ENCODE data around the gene PCDHB14. TPM values are rescaled to one million over a fixed set of nuclear protein-coding genes. Genes with fewer than 3 reads are reported as not detected.
"Not testable (repeated sequence)": the region's sequence is repeated elsewhere in the genome, so short reads cannot be mapped to it uniquely, and the experiment has no call there.

The PCDHB14 gene
- 7.2 and 7.4 TPM in 2 replicates for total RNA-seq (ENCODE audit: low replicate concordance)

DNA sequence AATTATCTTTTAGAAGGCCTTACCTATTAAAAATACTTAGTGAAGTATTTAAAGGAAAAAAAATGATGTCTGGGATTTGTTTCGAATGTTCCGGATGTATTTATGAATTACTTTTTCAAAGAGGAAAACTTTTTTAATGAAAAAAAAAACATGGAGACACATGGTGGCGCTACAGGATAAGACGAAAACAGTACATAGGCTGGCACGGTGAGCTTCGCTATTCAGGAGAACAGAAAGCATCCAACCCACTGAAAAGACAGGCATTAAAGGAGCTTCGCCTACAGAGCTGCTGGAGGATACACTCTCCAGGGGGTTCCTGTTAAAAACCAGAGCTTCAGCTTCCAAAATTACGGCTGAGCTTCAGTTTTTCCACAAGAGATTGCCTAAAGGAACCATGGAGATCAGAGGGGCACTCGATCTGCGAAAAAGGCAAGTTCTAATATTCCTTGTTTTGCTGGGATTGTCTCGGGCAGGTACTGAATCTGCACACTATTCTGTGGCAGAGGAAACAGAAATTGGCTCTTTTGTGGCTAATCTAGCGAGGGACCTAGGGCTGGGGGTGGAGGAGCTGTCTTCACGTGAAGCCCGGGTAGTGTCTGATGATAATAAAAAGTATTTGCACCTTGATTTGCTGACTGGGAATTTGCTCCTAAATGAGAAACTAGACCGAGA is at the start of gene PCDHB14:
Gene PCDHB14 (plus strand): TSS at position 232 of the 672 bp plus-strand sequence. CDS start 163 bp downstream, at position 395.
- H3K4me2 ChIP-seq: peak within 1 kb of the TSS; percentile 67
- peaks cover 5% of the 10 kb centered on the region for H3K4me1 Mint-ChIP-seq
- peaks cover 6% of the 10 kb centered on the region for H3K36me3 ChIP-seq
- peak within 1 kb of the TSS; percentile 39 for H3K27ac Mint-ChIP-seq
- H3K9me3 Mint-ChIP-seq: peaks cover 28% of the 10 kb centered on the region
- DNase-seq (ENCODE audit: low spot score): peak; percentile 85
- no peaks in the 10 kb centered on the region for H3F3A ChIP-seq (ENCODE audit: low read depth)
- H2AFZ ChIP-seq (replicated peaks): peak within 1 kb of the TSS; percentile 77
- no peak within 1 kb of the TSS for H3K27ac ChIP-seq
- no peaks in the 10 kb centered on the region for H3K27me3 ChIP-seq
- no peaks in the 10 kb centered on the region for H4K20me1 ChIP-seq (ENCODE audit: low read depth)
- no peaks in the 10 kb centered on the region for H3K4me1 ChIP-seq
- TF ChIP-seq EZH2phosphoT487 (IDR thresholded peaks at IDR 0.05) (no peak), EZH2 (IDR thresholded peaks at IDR 0.05) (no peak)
- TF ChIP-seq, protein P1, sequence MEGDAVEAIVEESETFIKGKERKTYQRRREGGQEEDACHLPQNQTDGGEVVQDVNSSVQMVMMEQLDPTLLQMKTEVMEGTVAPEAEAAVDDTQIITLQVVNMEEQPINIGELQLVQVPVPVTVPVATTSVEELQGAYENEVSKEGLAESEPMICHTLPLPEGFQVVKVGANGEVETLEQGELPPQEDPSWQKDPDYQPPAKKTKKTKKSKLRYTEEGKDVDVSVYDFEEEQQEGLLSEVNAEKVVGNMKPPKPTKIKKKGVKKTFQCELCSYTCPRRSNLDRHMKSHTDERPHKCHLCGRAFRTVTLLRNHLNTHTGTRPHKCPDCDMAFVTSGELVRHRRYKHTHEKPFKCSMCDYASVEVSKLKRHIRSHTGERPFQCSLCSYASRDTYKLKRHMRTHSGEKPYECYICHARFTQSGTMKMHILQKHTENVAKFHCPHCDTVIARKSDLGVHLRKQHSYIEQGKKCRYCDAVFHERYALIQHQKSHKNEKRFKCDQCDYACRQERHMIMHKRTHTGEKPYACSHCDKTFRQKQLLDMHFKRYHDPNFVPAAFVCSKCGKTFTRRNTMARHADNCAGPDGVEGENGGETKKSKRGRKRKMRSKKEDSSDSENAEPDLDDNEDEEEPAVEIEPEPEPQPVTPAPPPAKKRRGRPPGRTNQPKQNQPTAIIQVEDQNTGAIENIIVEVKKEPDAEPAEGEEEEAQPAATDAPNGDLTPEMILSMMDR (IDR thresholded peaks at IDR 0.05): peak; percentile 74
- no peaks in the 10 kb centered on the region for H3K9me3 ChIP-seq (ENCODE audit: low read depth)
- peak within 1 kb of the TSS; percentile 78 for H3K4me3 Mint-ChIP-seq
- no peaks in the 10 kb centered on the region for H3K79me2 ChIP-seq (ENCODE audit: low read depth)
- no peak within 1 kb of the TSS for H3K9ac ChIP-seq
- H3K27me3 Mint-ChIP-seq (ENCODE audit: insufficient read depth, low read depth): peaks cover 2% of the 10 kb centered on the region
- peaks cover 6% of the 10 kb centered on the region for H3K36me3 Mint-ChIP-seq
- peak within 1 kb of the TSS; percentile 39 for H3K4me3 ChIP-seq

DNA sequence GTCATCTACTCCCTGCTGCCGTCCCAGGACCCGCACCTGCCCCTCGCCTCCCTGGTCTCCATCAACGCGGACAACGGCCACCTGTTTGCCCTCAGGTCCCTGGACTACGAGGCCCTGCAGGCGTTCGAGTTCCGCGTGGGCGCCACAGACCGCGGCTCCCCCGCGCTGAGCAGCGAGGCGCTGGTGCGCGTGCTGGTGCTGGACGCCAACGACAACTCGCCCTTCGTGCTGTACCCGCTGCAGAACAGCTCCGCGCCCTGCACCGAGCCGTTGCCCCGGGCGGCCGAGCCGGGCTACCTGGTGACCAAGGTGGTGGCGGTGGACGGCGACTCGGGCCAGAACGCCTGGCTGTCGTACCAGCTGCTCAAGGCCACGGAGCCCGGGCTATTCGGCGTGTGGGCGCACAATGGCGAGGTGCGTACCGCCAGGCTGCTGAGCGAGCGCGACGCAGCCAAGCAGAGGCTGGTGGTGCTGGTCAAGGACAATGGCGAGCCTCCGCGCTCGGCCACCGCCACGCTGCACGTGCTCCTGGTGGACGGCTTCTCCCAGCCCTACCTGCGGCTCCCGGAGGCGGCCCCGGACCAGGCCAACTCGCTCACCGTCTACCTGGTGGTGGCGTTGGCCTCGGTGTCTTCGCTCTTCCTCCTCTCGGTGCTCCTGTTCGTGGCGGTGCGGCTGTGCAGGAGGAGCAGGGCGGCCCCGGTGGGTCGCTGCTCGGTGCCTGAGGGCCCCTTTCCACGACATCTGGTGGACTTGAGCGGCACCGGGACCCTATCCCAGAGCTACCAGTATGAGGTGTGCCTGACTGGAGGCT is 48.6 kb upstream of the PCDHB14 start:
- not testable (repeated sequence) for H3K36me3 Mint-ChIP-seq; DNase-seq (ENCODE audit: low spot score); H3K27ac Mint-ChIP-seq; H3K4me3 Mint-ChIP-seq; H3K9me3 ChIP-seq (ENCODE audit: low read depth); H3K79me2 ChIP-seq (ENCODE audit: low read depth); H3K9ac ChIP-seq; H2AFZ ChIP-seq (replicated peaks); H3K4me1 ChIP-seq; H3K27me3 ChIP-seq; H4K20me1 ChIP-seq (ENCODE audit: low read depth); H3K4me1 Mint-ChIP-seq; H3K27ac ChIP-seq; H3F3A ChIP-seq (ENCODE audit: low read depth); H3K4me3 ChIP-seq; H3K4me2 ChIP-seq; H3K36me3 ChIP-seq; H3K27me3 Mint-ChIP-seq (ENCODE audit: insufficient read depth, low read depth)
- peaks cover 19% of the 10 kb centered on the region for H3K9me3 Mint-ChIP-seq

DNA sequence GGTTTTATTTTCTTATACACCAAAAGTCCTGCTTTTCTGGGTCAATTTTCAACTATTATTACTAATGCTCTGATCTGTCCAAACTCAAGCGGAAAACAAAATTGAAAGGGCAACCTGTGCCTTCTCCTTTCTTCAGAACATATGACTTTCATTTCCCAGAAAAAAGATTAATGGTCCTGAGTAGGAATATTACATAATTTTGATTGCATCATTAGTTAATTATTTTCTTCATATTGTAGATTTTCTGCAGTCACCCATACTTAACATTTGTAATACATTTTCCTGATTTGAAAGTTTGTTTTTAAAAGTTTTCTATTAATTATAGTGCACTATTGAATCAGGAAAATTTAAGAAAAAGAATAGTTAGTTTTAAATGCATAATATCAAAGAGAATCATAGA is 47.2 kb upstream of the PCDHB14 start:
- H3K36me3 Mint-ChIP-seq: no peaks in the 10 kb centered on the region
- Histone ChIP-seq H3K4me1 (no peaks in the 10 kb centered on the region), H3K4me2 (no peak overlapping the region), H3K9me3 (ENCODE audit: low read depth) (no peaks in the 10 kb centered on the region), H4K20me1 (ENCODE audit: low read depth) (no peaks in the 10 kb centered on the region), H3K79me2 (ENCODE audit: low read depth) (no peaks in the 10 kb centered on the region), H3K36me3 (no peaks in the 10 kb centered on the region), H3K27ac (no peak overlapping the region), H2AFZ (replicated peaks) (no peak overlapping the region), H3K9ac (no peak overlapping the region), H3F3A (ENCODE audit: low read depth) (no peaks in the 10 kb centered on the region), H3K4me3 (no peak overlapping the region), H3K27me3 (no peaks in the 10 kb centered on the region)
- no peak for DNase-seq (ENCODE audit: low spot score)
- H3K27ac Mint-ChIP-seq: no peak overlapping the region
- no peaks in the 10 kb centered on the region for H3K4me1 Mint-ChIP-seq
- peaks cover 6% of the 10 kb centered on the region for H3K27me3 Mint-ChIP-seq (ENCODE audit: insufficient read depth, low read depth)
- H3K4me3 Mint-ChIP-seq: no peak overlapping the region
- TF ChIP-seq EZH2 (IDR thresholded peaks at IDR 0.05): no peak
- TF ChIP-seq, protein P1 (IDR thresholded peaks at IDR 0.05): no peak
- no peak for TF ChIP-seq EZH2phosphoT487 (IDR thresholded peaks at IDR 0.05)
- H3K9me3 Mint-ChIP-seq: peaks cover 21% of the 10 kb centered on the region

DNA sequence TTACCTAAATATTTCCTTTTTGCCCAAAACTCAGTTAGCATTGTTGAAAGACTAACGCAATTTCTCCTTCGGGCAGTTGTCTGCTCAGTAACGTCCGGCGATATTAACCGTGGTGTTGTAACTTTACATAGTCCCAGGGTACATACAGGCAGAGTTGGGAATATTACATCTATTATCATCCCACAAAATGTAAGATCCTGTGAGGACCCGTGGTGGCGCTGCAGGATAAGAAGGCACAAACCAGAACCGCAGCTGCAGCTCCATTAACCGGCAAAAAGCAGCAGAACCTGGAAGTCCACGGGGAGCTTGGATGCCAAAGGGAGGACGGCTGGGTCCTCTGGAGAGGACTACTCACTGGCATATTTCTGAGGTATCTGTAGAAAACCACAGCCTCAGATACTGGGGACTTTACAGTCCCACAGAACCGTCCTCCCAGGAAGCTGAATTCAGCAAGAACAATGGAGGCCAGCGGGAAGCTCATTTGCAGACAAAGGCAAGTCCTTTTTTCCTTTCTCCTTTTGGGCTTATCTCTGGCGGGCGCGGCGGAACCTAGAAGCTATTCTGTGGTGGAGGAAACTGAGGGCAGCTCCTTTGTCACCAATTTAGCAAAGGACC is 45.5 kb upstream of the PCDHB14 start, which contains the start of gene PCDHB8:
Gene PCDHB8 (plus strand): TSS at position 214 of the 615 bp plus-strand sequence. CDS start 245 bp downstream, at position 459.
- not testable (repeated sequence) for H3F3A ChIP-seq (ENCODE audit: low read depth); H2AFZ ChIP-seq (replicated peaks); H3K36me3 ChIP-seq; H3K4me3 ChIP-seq; H3K79me2 ChIP-seq (ENCODE audit: low read depth); H3K4me2 ChIP-seq; H3K27me3 ChIP-seq; H3K4me1 ChIP-seq; H3K27ac Mint-ChIP-seq; H4K20me1 ChIP-seq (ENCODE audit: low read depth); H3K4me1 Mint-ChIP-seq; H3K36me3 Mint-ChIP-seq; H3K27ac ChIP-seq; H3K4me3 Mint-ChIP-seq; H3K9ac ChIP-seq; H3K9me3 ChIP-seq (ENCODE audit: low read depth); H3K27me3 Mint-ChIP-seq (ENCODE audit: insufficient read depth, low read depth)
- DNase-seq (ENCODE audit: low spot score): peak; percentile 7
- peaks cover 28% of the 10 kb centered on the region for H3K9me3 Mint-ChIP-seq

DNA sequence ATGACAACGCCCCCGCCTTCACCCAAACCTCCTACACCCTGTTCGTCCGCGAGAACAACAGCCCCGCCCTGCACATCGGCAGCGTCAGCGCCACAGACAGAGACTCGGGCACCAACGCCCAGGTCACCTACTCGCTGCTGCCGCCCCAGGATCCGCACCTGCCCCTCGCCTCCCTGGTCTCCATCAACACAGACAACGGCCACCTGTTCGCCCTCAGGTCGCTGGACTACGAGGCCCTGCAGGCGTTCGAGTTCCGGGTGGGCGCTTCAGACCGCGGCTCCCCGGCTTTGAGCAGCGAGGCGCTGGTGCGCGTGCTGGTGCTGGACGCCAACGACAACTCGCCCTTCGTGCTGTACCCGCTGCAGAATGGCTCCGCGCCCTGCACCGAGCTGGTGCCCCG is 43.8 kb upstream of the PCDHB14 start:
- not testable (repeated sequence) for H3K36me3 ChIP-seq; H3K79me2 ChIP-seq (ENCODE audit: low read depth); H3K4me1 Mint-ChIP-seq; H3K27me3 Mint-ChIP-seq (ENCODE audit: insufficient read depth, low read depth); H3K27ac ChIP-seq; H3K27ac Mint-ChIP-seq; H2AFZ ChIP-seq (replicated peaks); H3F3A ChIP-seq (ENCODE audit: low read depth); DNase-seq (ENCODE audit: low spot score); H3K9me3 ChIP-seq (ENCODE audit: low read depth); H3K4me2 ChIP-seq; H3K9ac ChIP-seq; H3K4me3 Mint-ChIP-seq; H3K4me3 ChIP-seq; H3K27me3 ChIP-seq; H3K4me1 ChIP-seq; H3K36me3 Mint-ChIP-seq; H4K20me1 ChIP-seq (ENCODE audit: low read depth)
- peaks cover 25% of the 10 kb centered on the region for H3K9me3 Mint-ChIP-seq

DNA sequence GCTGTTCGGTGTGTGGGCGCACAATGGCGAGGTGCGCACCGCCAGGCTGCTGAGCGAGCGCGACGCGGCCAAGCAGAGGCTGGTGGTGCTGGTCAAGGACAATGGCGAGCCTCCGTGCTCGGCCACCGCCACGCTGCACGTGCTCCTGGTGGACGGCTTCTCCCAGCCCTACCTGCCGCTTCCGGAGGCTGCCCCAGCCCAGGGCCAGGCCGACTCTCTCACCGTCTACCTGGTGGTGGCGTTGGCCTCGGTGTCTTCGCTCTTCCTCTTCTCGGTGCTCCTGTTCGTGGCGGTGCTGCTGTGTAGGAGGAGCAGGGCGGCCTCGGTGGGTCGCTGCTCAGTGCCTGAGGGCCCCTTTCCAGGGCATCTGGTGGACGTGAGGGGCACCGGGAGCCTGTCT is 43.3 kb upstream of the PCDHB14 start:
- H4K20me1 ChIP-seq (ENCODE audit: low read depth); H3K9me3 ChIP-seq (ENCODE audit: low read depth); H3K4me3 Mint-ChIP-seq; H3K36me3 ChIP-seq; H2AFZ ChIP-seq (replicated peaks); H3F3A ChIP-seq (ENCODE audit: low read depth); H3K4me2 ChIP-seq; H3K79me2 ChIP-seq (ENCODE audit: low read depth); H3K27me3 Mint-ChIP-seq (ENCODE audit: insufficient read depth, low read depth); H3K27me3 ChIP-seq; H3K27ac ChIP-seq; H3K4me3 ChIP-seq; H3K27ac Mint-ChIP-seq; DNase-seq (ENCODE audit: low spot score); H3K4me1 ChIP-seq; H3K9ac ChIP-seq; H3K4me1 Mint-ChIP-seq: not testable (repeated sequence)
- H3K36me3 Mint-ChIP-seq: peaks cover 11% of the 10 kb centered on the region
- H3K9me3 Mint-ChIP-seq: peaks cover 30% of the 10 kb centered on the region

All from neural progenitor cell (in vitro differentiated cells).